Inferior parietal cortex (tissue), 1 donor: ENCODE results near the gene ZNF451.

Source experiments
- DNase-seq: peaks from one replicate; pipeline ENCODE4 v3.0.0-alpha.2; 2016; ENCODE audit errors: extremely low spot score

The ZNF451 gene

GRCh38 chr6:57159127-57159526 lies 69.1 kb downstream of the ZNF451 start:
- no peak for DNase-seq

GRCh38 chr6:57162028-57162427 lies 72.0 kb downstream of the ZNF451 start:
- no peak for DNase-seq

DNA sequence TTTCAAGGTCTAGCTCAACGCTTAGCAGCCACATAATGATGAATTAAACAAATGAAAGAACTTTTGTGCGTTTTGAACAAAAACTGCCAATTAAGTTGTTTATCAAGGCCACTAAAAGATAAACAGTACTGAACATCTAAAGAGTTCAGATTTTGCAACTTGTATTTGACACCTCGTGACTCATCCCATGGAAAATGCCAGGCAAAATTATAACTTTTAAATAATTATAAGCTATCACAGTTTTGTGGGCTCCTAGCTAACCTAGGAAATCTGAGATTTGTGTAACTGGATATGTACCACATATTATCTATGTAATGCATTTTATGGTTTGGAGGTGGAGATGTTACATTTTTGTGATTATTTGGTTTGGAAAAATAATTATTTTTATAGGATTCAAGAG lies 72.5 kb downstream of the ZNF451 start:
- no peak for DNase-seq

GRCh38 chr6:57163956-57164355 lies 74.0 kb downstream of the ZNF451 start:
- DNase-seq = no peak

DNA sequence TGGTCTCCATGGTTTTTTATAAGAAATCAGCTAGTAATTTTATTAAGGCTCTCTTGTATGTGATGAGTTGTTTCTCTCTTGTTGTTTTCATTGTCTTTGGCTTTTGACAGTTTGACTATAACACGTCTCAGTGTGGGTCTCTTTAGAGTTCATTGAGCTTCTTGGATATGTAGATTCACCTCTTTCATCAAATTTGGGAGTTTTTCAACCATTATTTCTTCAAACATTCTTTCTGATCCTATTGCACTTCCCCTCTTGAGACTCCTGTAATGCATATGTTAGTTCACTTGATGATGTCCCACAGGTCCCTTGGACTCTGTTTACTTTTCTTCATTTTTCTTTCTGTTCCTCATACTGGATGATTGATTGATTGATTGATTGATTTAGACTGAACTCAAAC lies 75.1 kb downstream of the ZNF451 start:
- no peak for DNase-seq

GRCh38 chr6:57172136-57173055 lies 82.4 kb downstream of the ZNF451 start, which contains the start of gene BAG2:
Gene BAG2 (plus strand): TSS chr6:57172326. CDS start chr6:57172698, 372 bp downstream.
- DNase-seq = peak; percentile 69

DNA sequence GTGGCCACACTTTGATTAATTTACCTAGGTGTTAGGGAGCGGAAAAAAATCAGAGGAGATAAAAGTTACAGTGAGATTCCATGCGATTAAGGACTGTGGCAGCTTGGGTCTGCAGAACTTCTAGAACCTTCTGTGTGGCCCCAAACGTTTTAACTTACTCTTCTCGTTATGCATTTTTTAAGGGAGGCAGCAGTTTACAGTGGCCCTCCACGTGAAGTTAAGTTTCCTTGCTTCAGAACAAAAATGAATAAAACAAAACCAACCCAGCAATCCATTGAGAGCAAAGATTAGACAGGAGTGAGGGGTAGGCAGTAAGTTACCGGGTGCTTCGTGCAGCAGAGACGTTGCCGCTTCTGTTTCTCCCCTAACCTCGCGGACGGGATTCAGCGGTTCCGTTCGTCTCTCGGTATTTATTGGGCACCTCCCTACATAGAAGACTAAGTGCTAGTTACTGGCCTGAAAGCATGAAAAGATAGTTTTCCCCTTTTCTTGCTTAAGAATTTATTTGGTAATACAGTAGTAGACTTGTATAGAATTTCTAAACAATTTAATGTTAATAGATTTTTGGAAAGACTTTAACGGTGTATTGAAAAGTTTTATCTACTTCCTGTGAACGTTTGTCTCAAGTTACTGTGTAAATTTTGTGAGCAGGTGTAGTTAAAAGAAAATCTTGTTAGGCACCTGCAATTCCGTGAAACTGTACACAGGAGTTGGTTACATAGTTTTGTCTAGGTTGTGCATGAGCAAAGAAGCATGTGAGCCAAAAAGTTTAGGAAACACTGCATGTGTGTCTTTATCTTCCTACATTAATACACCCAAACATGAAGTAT lies 83.3 kb downstream of the ZNF451 start:
- DNase-seq = no peak

DNA sequence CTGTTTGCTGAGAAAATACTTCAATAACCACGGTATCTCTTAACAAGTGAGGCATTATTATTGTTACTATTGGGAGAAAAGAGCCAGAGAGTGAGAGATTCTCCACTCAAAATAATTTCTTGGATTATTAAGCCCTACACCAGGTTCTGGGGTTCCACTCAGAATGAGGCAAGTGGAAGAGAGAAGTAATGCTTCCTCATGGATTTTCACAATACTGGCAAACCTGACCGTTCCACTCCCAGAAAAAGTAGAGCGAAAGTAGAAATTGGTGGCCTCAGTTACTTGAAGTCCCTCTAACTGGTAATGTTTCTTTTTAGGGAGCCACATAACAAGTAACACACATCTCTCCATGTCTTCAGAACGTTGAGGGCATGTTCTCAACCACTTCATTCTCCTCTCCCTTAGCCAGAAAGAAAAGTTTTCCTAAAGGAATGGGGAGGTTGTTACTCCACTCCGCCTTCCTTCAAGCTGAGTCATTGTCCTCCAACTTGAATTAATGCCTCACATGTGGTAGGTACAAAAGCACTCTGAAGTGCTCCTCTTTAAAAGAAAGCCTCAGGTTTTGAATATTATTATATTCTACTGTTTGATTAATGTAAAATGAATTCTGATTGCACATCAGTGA lies 84.0 kb downstream of the ZNF451 start:
- no peak for DNase-seq

DNA sequence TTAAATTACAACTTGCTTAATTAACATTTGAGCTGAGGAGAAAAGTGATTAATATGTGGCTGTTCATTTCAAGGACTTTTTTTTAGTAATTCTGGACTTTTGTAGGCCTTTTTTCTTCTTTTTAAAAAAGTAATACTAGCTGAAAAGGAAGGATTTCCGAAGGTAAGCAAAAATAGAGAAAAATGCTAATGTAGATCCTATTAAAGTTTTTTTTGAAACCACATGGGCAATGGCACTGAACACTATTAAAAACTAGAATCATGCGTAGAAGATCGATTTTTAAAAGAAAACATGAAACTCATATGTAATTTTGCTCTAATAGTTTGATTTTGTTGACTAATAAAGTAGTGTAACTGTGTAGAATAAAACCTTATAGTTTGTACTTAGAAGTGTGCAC lies 84.5 kb downstream of the ZNF451 start:
- DNase-seq = no peak

GRCh38 chr6:57177545-57178265 lies 87.7 kb downstream of the ZNF451 start:
- DNase-seq = no peak

DNA sequence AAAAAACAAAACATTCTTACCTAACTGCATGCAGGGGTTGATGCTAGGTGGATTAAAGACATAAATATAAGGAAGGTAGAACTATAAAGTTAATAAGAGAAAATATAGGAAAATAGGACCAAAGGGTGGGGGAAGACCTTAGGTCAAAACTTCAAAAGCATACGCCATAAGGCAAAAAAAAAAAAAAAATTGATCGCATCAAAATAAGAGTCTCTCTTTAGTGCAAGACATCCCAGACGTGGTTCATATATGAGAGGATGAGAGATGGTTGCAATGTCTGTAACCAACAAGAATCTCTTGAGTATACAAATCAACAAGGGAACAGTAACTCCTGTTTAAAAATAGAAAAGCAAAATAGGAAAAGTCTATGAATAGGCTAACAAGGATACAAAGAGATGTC lies 90.6 kb downstream of the ZNF451 start:
- no peak for DNase-seq

GRCh38 chr6:57182017-57182432 lies 92.0 kb downstream of the ZNF451 start:
- DNase-seq = no peak

DNA sequence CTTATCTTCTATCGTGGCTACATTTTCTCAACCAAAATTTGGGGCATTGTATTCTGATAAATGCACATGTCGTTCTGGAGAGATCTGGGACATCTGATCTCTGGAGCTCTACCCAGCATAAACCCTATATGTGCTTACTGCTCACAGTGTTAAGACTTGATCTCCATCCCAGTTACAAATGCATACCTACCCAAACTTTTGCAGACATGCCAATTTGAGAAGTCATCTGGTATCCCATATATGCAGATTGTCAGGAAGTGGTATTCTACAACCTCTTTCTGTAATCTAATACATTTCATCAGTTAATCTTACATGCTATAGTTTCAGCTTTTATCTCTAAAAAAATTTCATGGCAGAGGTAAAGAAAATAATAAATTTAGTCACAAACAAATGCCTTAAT lies 93.3 kb downstream of the ZNF451 start:
- no peak for DNase-seq

DNA sequence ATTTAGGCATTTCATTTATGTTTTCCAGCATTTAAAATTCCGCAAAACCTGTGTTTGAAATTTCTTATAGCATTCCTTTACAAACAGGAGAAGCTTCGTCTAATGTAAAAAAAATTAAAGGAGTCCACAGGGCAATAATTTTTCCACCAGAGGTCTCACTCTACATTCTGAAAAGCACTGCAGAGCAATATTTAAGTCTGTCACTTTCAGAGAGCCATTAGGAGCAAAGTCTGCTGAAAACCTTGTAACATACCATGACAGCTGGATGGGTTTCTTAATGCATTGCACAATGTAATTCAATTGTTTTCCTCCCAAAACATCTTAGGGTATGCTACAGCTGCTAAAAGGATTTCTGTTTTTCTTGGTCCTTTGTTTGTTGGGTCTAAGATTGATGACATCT lies 100.2 kb downstream of the ZNF451 start:
- DNase-seq = no peak

GRCh38 chr6:57193177-57193576 lies 103.2 kb downstream of the ZNF451 start:
- DNase-seq = no peak

DNA sequence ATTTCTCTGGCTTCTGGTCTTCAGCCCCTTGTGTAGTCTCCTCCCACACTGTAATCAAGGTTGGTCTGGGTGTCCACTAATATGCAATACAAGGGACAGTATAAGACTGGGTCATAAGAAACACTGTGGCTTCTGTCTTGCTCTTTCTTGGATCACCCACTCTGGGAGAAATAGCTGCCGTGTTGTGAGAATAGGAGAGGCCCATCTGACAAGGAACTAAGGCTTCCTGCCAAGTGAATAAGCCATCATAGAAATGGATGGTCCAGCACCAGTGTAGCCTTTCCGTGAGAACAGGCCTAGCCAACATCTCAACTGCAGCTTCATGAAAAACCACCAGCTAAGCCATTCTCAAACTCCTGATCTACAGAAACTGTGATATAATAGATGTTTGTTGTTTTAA lies 105.5 kb downstream of the ZNF451 start:
- no peak for DNase-seq

- no peak for DNase-seq
Observed at GRCh38 chr6:57198926-57199636, 109.1 kb downstream of the ZNF451 start.

DNA sequence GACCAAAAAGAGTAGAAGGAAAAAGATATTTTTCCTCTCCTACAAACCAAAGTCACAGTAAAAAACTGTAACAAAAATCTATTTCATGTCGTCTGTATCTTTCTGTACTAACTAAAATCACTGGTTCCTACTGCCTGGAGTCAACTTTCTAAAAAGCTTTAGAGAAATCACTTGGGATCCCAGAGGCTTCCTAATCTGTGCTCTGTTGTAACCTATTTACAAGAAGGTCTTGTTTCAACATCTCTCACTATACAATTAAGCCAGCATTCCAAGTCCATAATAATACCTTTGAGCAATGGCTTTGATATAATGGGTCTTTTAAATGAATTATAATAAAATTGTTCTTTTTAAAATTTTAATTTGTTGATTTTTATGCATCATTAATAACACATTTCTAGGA lies 111.7 kb downstream of the ZNF451 start:
- DNase-seq = no peak

DNA sequence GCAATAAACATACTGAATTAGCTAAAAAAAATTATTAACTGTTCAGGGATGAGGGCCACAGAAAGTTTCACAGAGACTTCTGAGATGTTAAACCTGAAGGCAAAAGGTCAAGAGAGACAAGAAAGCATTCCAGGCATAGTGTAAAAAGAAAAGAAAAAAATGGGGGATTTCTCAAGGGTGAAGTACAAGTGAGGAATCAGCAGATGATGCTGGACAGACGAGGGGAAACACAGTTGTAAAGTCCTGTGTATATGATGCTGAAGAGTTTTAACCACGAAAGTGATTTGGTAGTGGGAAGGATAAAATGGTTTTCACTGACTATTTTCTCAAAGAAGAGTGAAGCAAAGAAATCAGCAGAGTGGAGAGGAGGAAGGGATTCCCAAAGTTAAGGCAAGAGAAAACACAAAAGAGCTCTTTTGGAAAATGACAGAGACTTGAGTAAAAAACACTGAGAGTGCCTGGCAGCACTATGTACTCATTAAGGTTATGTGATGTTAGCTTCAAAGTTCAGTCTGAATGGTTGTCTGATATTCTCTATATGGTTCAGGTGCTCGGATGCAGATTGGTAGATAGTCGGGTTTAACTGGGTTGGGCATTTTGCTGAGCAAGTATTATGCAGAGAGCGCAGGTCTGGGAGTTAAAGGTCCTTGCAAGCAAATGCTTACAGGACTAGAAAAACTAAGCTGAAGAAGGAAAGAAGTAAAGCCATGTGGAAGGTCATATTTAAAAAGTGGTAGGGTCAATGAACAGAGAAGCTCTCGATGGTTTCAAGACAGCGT lies 115.8 kb downstream of the ZNF451 start:
- DNase-seq = no peak

GRCh38 chr6:57207141-57207540 lies 117.2 kb downstream of the ZNF451 start:
- DNase-seq = no peak
